HG03354 (cell line): ENCODE data around the gene ZBTB44.
"Not testable (repeated sequence)": the region's sequence is repeated elsewhere in the genome, so short reads cannot be mapped to it uniquely, and the experiment has no call there.

Source experiments
- ATAC-seq: cut with Tn5 transposase; IDR thresholded peaks from one replicate; pipeline ENCODE4 v1.9.1; 2021; ENCODE audit warnings: mild to moderate bottlenecking; ENCODE audit not compliant: unreplicated experiment, poor library complexity, severe bottlenecking

The ZBTB44 gene

DNA sequence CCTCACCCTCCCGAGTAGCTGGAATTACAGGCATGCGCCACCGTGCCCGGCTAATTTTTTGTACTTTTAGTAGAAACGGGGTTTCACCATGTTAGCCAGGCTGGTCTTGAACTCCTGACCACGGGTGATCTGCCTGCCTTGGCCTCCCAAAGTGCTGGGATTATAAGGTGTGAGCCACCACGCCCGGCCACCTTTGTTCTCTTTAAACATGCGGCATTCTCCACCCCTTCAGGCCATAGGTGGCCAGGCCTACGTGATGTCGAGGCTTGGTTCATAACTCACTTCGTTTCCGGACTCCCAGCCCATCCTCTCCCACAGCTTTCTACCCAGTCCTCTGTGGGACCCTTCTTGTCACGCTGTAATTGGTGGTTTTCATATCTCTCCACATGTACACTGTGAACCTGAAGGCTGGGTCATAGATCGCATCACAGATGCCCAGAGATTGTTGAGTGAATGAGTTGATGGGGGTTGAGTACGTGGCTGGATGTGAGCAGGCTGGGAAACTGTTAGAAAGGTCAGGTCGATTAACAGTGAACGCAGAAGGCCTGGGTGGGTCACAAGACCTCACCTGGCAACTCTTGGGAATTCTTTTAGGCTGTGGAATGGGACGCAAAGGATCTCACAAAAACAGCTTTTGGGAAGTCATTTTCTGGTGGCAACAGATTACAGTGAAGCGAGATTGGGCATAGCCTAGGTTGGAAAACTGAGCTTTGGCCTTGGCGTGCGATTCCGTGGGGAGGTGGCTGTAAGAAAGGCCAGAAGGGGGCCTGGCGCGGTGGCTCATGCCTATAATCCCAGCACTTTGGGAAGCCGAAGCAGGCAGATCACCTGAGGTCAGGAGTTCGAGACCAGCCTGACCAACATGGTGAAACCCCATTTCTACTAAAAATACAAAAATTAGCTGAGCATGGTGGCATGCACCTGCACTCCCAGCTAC is 110.7 kb downstream of the ZBTB44 start:
- no peak for ATAC-seq

DNA sequence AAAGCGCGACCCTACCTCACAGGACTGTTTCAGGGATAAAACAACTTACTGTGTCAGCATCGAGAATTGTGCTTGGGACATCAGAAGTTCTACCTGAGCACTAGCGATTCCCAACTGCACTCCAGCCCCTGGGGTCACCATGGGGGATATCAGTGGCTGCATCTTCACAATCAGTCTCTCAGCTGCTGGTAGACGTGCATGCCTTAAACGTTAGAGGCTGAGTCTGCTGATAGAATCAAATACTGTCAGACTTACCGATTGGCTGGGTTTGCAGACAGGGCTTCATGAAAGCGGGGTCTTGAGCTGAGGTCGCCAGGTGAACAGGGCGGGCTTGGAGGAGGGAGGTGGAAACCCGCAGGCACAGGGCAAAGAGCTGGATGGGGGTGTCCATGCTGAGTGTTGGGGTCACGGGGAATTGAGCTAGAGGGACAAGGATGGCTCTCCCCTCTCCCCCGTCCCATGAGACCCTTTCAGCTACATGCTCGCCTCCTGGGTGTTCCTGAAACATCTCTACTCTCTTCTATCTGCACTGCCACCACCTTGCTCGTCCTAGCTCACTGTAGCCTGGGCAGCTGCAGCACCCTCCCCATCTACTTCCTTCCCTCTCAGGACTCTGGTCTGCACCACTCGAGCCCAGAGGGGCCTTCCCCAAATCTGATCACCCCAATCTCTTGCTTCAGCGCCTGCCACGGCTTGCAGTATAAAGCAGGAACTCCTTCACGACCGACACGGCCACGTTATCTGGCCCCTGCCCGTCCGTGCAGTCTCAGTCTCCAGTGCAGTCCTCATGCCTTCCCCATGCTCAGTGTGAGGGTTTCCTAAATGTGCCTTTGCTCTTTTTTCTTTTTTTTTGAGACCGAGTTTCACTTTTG is 111.7 kb downstream of the ZBTB44 start:
- ATAC-seq = no peak

DNA sequence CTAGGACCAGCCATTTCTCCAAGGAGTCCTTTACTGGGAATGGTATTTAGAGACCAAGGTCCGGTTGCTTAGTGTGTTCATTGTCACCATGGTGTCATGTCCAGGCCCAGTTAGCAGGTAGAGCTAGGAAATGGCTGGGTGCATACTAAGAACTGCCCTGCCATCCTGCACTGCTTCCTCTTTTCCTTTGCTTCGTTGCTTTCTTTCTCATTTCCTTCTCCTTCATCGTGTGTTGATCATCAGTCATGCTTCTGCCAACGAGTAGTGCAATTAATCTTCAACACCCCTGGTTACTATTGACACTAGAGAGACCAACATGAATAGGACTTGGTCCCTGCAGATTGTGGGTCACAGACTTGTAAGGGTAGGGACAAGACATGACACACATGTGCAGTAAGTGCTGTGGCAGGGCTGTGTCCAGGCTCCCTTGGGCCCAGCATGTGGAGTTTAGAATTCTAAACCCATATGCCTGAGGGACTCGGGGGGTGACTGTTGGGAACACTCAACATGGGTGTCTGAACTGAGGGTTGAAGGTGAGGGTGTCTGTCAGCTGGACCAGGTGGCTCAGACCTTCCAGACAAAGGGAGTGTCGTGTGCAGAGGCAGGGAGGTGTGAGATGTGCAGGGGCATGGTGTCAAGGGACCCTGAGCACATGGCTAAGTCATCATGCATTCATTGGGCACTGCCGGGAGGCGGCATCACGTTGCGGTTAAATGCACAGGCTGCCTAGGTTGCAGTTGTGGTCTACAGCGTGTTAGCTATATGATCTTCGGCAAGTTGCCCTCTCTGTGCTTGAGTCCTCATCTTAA is 112.5 kb downstream of the ZBTB44 start:
- ATAC-seq = no peak

DNA sequence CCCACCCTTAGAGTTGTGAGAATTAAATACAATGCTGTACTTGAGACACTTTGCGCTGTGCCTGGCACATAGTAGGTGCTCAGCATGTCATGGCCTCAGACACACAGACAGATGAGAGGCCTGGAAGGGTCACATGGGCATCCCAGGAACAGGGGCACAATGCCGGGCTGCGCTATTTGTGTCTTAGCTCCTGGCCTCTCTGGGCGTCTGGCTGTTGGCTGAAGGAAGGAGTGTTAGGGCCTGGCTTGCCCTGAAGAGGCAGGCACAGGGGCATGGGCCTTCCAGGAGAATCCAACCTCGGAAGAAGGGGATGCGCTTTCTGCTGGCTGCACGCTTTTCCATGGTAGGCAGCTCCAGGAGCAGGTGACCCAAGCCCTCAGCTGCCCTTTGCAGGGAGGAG is 113.7 kb downstream of the ZBTB44 start:
- ATAC-seq = no peak

DNA sequence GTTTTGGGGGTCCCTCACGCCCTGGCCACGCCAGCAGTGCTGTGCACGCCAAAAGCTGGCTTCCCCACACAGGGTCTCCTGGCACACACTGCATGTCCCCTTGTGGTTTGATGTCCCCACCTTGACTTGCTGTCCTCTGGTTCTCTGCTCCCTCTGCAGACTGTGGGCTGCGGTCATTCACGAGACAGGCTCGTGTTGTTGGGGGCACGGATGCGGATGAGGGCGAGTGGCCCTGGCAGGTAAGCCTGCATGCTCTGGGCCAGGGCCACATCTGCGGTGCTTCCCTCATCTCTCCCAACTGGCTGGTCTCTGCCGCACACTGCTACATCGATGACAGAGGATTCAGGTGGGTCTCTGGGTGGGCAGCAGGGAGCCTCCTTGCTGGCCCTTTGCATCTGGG is 114.9 kb downstream of the ZBTB44 start:
- ATAC-seq = no peak

DNA sequence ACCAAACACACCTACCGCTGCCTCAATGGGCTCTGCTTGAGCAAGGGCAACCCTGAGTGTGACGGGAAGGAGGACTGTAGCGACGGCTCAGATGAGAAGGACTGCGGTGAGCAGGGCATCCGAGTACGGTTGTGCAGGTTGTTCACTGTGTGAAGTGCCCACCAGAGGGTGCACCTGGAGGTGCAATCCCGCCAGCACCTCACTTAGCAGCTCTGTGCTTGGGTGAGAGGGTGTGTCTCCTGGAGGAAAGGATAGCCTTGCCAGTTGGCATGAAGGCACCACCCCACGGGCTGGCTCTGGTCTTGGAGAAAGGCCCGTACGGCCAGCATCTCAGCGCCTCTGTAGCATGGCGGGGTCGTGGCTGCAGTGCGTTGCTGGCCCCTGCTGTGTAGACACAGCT is 115.8 kb downstream of the ZBTB44 start:
- ATAC-seq = no peak

DNA sequence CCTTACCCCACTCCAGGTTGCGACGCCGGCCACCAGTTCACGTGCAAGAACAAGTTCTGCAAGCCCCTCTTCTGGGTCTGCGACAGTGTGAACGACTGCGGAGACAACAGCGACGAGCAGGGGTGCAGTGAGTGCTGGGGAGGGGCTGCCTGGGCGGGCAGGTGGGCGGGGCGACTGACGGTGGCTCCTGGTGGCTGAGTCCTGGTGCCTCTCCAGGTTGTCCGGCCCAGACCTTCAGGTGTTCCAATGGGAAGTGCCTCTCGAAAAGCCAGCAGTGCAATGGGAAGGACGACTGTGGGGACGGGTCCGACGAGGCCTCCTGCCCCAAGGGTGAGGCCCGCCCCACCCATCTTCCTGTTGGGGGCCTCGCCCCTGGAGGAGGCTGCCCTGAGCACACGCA is 116.4 kb downstream of the ZBTB44 start:
- ATAC-seq = no peak

DNA sequence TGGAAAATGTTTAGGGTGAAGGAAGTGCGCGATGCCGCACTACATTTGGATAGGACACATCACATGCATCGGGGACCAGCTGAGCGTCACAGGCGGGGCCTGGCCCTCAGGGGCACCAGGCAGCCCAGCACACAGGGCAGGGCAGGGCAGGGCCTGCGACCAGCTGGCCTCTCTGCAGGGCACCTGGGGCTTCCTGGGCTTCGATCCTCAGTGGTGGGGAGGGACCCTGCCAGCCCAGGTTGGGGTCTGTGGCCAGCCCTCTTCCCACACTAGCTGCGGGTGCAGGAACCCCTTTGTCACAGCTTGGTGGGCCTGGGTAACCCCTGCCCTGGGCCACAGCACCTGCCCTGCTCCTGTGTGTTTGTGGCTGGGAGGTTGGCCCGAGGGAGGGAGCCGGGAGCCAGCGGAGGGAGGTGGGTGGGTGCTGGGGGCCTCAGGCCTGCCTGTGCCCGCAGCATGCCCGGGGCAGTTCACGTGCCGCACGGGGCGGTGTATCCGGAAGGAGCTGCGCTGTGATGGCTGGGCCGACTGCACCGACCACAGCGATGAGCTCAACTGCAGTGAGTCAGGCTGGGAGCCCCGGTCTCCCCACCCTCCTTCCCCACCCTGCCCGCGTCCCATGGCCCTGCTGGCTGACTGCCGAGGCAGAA is 117.2 kb downstream of the ZBTB44 start:
- ATAC-seq = no peak

DNA sequence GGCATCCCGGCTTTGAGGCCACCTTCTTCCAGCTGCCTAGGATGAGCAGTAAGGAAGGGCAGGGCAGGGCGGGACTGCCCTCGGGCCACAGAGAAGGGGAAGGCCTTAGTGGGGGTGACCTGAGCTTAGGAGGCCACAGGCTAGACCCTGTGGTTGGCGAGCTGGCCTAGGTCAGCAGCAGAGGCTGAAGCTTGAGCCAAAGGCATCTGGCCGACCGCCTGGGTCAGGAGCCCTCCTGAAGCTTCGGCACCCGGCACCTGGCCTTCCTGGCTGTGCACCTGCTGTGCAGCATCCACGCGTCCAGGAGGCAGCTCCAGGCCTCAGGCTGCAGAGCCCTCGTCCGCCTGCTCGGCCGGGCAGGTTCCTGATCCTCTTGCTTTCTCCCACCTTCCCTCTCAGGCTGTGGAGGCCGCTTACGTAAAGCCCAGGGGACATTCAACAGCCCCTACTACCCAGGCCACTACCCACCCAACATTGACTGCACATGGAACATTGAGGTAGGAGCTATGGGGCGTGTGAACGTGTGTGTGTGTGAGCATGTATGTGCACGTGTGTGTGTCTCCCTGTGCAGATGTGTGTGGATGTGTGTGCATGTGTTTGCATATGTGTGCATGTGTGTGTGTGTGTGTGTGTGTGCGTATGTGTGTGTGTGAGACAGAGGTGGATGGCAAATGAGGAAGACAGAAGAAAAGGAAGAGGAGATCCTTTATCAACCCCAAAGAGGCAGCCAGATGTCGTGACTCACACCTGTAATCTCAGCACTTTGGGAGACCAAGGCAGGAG is 120.3 kb downstream of the ZBTB44 start:
- no peak for ATAC-seq

DNA sequence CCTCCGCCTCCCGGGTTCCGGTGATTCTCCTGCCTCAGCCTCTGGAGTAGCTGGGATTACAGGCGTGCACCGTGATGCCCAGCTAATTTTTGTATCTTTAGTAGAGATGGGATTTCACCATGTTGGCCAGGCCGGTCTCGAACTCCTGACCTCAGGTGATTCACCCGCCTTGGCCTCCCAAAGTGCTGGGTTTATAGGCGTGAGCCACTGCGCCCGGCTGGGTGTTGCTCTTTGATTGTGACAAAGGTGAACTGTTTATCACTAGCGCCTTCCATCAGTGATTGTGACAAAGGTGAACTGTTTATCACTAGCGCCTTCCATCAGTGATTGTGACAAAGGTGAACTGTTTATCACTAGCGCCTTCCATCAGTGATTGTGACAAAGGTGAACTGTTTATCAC is 121.2 kb downstream of the ZBTB44 start:
- not testable (repeated sequence) for ATAC-seq

DNA sequence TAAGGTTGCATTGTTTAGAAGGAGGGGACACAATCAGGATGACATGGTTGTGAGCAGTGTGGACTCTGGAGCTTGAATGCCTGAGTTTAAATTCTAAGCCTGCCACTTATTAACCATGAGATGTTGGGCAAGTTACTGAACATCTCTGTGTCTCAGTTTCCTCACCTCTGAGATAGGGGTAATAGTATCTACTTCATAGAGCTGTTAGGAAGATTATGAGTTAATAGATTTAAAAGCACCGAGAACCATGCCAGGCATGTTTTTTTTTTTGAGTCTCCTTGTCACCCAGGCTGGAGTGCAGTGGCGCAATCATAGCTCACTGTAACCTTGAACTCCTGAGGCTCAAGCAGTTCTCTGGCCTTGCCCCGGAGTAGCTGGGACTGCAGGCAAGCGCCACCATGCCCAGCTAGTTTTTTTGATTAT is 121.9 kb downstream of the ZBTB44 start:
- no peak for ATAC-seq

DNA sequence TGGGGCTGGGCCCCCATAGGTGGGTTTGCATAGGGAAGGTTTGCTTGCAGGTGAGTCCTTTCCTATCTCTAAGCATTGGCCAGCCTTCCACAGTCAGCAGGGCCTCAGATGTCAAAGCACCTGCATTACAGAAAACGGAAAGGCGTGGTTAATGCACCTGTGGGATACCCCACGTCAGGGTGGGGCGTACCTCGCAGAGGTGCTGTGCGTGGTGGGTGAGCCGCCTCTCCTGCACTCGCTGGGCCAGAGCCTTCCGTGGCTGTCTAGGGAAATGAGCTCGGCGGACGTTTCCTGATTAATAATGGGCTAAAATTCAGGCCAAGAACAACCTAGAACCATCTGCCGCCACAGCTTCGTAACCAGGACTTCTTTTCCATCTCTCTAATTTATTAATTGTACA is 122.8 kb downstream of the ZBTB44 start:
- ATAC-seq = no peak

DNA sequence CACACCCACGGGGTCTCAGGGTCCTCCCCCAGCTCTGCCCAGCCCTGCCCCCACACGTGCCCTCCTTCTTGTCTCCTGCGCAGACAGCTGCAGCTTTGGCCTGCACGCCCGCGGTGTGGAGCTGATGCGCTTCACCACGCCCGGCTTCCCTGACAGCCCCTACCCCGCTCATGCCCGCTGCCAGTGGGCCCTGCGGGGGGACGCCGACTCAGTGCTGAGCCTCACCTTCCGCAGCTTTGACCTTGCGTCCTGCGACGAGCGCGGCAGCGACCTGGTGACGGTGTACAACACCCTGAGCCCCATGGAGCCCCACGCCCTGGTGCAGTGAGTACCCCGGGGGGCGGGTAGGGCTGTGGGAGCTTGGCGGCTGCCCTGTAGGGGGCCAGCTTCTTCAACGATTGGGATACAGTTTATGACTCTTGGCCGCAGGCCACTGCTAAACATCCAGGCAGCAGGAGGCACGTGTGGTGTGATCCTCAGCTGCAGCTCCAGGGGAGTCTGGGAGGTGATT is 124.3 kb downstream of the ZBTB44 start:
- no peak for ATAC-seq

DNA sequence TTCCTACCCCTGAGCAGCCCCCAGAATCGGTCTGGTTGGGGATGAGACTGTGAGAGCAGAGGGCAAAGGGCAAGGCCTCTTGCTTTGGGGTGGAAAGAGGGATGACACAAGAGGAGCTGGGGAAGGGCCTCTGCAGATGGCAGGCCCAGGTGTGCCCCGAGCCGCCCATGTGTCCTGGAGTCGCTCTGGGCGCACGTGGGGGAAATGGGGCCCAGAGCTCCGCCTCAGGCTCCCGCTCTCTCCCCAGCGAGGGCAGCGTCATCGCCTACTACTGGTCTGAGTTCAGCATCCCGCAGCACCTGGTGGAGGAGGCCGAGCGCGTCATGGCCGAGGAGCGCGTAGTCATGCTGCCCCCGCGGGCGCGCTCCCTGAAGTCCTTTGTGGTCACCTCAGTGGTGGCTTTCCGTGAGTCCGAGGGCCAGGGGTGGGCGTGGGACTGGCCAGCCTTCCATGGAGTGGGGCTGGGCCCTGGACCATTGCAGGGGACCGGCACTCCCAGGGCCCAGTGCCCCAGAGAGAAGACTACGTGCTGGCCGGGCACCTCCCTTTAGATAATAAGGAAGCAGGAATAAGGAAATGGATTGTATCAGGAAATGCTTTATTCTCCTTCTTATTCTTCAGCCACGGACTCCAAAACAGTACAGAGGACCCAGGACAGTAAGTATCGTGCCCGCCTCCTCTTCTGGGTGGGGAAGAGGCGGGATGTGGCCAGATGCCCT is 125.1 kb downstream of the ZBTB44 start:
- ATAC-seq = no peak

DNA sequence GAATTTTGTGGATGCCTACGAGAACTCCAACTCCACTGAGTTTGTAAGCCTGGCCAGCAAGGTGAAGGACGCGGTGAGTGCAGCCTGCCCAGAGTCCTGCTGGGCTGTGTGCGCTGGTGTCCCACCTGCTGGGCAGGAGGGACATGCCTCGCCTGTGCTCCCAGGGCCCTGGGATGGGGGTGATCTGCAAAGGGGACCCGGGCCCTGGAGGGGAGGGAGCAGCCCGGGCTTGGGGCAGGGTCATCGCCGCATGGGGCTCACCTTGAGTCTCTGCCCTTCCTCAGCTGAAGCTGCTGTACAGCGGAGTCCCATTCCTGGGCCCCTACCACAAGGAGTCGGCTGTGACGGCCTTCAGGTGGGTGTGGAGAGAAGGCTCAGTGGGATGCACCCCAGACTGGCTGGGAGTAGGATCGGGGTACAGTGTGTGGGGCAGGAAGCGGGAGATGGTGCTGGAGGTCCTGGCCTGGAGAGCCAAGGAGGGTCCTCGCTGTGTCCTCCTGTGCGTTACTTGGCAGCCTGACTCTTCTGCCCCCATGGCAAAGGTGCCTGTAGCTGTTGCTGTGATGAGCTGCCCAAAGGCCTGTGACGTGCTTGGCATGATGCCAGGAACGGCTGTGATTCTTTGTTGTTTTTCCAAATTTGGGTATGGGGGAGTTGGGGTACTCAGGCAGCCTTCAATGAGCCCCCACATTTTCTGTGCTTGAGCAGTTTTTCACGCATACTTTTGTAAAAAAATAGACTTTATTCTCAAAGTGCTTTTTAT is 126.0 kb downstream of the ZBTB44 start:
- no peak for ATAC-seq

DNA sequence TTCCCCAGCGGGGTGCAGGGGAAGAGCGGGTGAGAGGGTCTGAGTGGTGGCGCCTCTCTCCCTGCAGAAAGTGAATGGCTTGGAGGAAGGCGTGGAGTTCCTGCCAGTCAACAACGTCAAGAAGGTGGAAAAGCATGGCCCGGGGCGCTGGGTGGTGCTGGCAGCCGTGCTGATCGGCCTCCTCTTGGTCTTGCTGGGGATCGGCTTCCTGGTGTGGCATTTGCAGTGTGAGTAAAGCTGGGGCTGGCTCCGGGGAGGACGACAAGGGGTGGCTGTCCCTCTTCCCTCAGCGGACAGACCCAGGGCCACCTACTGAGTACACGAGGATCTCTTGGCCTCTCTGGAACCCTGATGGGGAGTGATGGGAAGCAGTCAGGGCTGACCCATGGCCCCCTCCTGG is 126.7 kb downstream of the ZBTB44 start:
- no peak for ATAC-seq

DNA sequence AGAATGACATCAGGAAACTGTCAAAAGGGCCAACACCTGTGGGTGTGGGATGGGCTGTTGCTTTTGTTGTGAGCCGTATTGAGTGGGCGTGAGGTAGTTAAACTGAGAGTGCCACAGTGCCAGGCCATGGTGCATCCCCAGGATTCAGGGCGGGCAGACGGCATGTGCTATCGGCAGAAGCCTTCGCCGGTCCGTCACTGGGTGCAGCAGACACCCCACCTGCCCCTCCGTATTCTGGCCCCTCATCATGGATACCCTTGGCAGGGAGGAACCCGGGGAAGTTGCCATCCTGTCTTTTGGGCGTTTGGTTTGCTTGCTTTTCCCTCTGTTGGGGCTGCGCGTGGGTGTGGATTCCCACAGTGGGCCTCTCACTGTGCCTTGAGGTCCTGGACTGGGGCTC is 127.6 kb downstream of the ZBTB44 start:
- ATAC-seq = no peak
